Suprapubic skin (tissue), 3 donors: ENCODE measurements around the gene TEX29.

Source experiments
- CTCF ChIP-seq, 2 donors: fragments of 200-600 bp in 1 of 2; fragments of 450-650 bp in 1 of 2; sonication (generic) in 1 of 2; IDR thresholded peaks; one replicate each; pipeline ENCODE4 v1.5.1; 2016 to 2019; ENCODE audit warnings: antibody characterized with exemption in 2 of 2, mild to moderate bottlenecking in 1 of 2, moderate library complexity in 1 of 2
- POLR2A ChIP-seq, 2 donors: fragments of 450-650 bp; IDR thresholded peaks; one replicate each; pipeline ENCODE4 v1.6.1; 2017; ENCODE audit warnings: antibody characterized with exemption in 2 of 2, mild to moderate bottlenecking in 2 of 2, moderate library complexity in 2 of 2

- TF ChIP-seq POLR2A (IDR thresholded peaks at IDR 0.05) (no peak), CTCF (IDR thresholded peaks at IDR 0.05) (no peak)
These were observed 16.9 kb upstream of the TEX29 start for GRCh38 chr13:111303559-111303958.
